ENCODE results near the gene AKNA.

The AKNA gene, protein sequence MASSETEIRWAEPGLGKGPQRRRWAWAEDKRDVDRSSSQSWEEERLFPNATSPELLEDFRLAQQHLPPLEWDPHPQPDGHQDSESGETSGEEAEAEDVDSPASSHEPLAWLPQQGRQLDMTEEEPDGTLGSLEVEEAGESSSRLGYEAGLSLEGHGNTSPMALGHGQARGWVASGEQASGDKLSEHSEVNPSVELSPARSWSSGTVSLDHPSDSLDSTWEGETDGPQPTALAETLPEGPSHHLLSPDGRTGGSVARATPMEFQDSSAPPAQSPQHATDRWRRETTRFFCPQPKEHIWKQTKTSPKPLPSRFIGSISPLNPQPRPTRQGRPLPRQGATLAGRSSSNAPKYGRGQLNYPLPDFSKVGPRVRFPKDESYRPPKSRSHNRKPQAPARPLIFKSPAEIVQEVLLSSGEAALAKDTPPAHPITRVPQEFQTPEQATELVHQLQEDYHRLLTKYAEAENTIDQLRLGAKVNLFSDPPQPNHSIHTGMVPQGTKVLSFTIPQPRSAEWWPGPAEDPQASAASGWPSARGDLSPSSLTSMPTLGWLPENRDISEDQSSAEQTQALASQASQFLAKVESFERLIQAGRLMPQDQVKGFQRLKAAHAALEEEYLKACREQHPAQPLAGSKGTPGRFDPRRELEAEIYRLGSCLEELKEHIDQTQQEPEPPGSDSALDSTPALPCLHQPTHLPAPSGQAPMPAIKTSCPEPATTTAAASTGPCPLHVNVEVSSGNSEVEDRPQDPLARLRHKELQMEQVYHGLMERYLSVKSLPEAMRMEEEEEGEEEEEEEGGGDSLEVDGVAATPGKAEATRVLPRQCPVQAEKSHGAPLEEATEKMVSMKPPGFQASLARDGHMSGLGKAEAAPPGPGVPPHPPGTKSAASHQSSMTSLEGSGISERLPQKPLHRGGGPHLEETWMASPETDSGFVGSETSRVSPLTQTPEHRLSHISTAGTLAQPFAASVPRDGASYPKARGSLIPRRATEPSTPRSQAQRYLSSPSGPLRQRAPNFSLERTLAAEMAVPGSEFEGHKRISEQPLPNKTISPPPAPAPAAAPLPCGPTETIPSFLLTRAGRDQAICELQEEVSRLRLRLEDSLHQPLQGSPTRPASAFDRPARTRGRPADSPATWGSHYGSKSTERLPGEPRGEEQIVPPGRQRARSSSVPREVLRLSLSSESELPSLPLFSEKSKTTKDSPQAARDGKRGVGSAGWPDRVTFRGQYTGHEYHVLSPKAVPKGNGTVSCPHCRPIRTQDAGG (N-terminal part only)

DNA sequence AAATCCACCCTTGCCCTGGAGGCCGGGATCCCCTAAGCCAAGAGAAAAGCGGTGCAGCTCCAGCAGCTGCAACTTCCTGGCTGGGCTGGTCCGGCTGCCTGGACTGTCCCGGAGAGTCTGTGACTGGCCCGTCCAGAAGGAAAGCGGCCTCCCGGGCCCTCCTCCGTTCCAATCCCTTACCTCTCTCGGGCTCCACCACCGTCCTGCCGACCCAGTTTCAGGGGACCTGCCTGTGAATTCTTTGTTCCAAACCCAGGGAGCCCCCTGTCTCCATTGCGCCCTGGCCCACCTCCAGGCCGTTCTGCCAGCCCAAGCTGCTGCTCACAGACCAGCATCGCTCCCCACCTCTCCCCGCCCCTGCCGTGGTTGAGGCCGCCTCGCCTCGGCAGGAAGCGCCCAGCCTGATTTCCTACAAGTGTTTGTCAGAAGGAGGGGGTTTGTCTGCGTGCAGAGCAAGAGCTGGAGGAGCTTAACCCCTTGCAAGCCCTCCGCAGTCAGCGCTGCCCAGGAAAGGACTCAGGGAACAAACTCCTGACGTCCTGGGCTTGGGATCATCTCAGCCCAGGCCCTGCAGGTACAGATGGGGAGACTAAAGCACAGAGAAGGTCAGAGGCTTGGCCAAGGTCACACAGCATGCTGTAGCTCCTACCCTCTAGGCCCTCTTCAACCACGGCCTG lies at the start of gene AKNA:
TSS of gene AKNA (minus strand) at position 303 of the 677 bp plus-strand sequence. CDS start 6,649 bp downstream, outside the sequence.
- FAIRE-seq = no peak

DNA sequence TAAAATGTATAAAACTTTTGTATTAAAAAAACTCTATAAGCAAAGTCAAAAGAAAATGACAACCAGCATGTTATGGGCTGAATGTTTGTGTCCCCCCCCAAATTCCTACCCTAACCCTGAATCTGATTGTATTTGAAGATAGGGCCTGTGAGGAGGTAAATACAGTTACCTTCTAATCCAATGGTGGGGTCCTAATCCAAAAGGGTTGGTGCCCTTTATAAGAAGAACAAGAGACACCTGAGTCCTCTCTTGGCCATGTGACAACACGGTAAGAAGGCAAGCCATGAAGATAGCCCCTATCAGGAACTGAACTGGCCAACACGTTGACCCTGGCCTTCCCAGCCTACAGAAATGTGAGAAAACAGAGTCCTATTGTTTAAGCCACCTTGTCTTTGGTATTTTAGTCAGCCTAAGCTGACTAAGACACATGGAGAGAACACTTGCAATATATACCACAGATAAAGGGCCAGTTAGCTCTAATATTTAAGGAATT lies 49.7 kb upstream of the AKNA start:
- FAIRE-seq = no peak

DNA sequence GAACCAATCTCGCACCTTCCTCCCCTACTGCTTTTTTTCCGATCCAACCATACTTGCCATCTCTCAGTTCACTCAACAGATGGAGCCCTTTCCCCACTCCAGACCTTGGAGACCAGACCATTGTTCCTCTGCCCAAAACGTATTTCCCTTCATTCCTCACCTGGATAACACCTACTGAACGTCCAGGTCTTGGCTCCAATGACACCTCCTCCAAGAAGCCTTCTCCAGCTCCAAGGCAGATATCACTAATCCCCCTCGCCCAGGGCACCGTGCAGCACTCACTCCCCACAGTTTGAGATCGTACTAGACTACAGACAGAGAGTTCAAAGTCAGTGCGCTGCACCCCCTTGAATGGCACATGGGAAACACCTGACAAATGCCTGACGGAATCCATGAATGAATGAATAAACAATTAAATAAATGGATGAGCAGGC lies 47.1 kb upstream of the AKNA start:
- FAIRE-seq = no peak

DNA sequence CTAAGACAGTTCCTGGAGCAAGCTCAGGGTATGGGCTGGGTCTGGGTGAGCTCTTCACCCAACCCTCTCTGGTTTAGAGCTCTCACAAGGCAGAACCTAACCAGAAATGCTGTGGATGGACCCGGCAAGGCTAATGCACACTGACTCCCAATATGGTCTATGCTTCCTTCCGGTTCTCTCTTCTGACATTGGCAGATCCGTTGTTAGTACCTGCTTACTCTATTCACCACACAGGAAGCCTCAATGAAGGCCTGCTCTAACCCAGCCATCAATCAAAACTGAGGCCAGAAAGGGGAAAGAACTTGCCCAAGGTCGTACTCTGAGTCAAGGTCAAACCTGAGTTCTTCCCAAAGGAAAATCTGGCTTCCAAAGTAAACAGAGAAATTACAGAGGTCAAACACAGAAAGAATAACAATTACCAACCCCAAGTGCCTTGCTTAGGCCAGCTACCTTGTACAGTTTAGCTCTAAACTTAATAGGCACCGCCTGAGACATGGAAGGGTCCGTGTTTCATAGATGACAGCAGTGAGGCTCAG lies 46.0 kb upstream of the AKNA start:
- FAIRE-seq = no peak

DNA sequence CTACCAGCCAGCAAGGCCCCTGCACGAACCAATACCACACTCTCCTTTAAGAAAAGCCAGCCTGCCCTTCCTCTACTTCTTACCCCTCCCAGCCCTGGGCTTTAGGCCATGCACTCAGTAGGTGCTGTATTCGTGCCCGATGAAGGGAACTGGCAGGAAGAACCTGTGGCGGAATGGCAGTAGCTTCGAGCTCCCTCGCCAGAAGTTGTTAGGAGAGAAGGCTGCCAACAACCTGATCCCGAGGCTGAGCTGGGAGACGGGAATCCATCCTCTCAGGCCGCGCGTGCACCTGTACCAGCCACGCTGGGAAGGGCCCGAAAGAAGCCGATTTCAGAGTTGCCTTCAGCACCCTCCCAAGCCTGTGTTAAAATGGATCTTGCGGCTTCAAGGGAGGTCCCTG lies 45.3 kb upstream of the AKNA start:
- no peak for FAIRE-seq

DNA sequence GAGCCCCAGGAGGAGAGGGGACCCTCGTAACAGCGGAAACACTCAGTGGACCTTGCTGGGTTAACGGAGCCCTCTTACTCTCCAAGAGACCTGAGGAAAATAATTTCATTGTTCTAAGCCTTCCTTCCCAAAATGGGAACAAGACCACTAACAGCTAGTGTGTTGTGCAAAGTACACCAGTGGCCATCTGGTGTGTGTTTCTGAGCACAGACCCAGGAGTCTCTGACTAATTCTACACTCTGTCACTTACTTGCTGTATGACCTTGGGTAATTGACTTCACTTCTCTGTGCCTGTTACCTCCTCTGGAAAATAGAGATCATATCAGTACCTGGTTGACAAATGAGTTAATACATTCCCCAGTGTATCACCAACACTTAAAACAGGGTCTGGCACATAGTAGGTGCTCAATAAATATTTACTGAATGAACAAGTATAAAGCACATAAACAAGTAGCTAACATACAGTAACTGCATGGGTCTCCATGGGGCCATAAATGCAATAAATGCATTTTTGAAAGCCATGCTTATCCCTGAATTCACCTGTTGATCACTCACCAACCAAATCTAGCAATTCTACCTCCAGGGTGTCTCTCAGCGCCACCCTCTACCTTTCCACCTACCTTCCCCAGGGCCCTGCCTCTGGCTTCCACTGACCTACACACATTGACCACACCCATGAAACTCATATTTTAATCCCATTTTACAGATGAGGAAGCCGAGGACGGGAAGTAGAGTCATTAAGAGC lies 44.7 kb upstream of the AKNA start:
- FAIRE-seq = no peak

DNA sequence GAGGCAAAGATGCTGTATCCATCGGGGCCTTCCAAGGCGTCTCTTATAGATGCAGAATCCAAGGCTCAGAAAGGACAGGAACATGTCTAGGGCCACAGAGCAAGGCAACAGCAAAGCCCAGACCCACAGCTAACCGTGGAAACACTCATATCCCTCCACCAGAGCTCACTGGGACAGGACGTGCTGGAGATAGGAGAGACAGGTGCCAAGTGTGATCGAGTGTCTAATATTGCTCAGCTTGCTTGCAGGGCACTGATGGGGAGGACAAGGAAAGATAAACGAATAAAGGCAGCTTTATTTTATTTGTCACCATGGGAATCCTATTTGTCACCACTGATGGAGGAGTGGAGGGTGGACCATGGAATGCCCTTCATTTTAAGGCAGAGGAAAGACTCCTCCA lies 44.0 kb upstream of the AKNA start:
- FAIRE-seq = no peak

DNA sequence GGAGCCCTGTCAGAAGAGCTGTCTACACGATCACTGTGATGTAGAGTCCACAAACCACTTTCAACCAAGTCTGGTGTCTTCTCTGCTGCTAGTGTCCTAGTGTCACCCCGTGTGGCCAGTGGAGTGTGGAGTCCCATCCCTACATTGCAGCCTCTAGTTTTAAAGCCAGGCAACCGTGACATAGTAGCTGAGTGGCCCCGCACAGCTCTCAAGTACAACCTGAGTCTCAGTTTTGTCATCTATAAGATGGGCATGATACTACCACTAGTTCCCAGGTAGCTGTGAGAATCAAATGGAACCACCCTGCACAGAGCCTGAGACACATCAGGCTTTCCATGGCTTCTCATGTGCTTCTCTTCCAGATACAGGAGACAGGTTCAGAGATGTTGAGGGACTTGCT lies 43.2 kb upstream of the AKNA start:
- no peak for FAIRE-seq

DNA sequence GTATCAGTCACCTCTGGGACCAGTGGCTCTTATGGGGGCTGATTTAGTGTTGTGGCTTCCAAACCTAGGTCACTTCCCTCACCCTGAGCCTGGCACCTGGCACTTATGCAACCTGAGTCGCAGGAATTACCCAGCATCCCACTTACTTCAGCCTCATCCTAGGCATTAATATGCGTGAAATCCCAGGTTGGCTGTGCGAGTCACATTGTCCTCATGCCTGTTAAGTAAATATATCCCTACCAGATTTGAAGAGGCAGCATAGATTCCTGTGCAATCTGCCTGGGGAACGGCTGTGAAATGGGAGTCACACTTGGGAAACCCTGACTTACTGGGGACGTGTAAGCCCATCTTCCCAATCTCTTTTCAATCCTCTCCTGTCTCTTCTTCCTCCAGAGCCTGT lies 42.7 kb upstream of the AKNA start:
- FAIRE-seq = no peak

DNA sequence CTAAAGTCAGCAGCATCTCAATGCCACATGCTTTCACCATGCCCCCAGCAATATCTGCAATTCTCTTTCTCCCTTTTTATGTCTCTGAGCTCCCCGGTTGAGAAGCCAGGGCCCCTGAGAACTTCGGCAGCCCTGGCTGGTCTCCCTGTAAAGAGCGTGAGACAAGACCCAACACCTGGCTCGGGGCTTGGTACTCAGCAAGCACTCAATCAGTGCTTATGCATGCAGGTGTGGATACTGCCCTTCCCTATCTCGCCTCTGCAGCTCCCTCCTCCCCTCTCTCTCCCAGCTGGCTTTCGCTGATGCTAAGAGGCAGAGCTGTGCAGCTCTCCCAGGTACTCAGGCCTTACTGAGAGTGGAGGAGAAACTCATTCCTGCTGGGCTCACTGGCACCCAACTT lies 41.7 kb upstream of the AKNA start:
- FAIRE-seq = no peak

DNA sequence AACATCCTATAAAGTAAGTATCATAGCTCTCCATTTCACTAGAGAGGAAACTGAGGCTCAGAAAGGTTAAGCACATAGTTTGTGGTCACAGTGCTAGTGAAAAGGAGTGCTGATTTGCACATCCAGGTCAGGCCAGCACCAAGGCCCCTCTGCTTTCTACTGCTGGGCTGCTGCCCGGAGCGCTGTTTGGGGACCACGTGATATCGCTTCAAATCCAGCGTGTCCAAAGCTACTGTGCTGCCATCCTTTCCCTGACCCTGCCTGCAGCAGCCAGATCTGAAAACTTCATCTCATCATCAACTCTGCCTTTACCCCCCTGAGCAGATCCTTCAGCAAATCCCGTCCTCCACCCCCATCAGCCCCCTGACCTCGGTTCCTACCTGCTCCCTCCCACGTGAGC lies 40.7 kb upstream of the AKNA start:
- no peak for FAIRE-seq

DNA sequence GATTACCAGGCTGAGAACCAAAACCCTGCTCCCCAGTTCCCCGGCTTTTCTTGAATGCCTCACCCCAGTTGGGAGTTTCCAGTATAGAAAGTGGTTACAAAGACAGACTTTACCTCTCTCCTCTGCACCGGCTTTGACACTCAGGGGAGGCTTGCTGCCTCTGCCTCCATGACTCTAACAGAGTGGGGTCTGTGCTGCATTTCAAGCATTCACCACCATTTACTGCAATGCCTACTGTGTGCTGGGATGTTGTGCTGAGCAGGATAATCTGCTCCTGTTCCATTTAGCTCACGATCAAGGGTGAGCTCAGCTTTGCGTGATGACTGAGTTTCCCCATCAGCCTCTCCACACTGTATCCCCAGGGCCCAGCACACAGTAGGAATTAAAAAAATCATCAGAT lies 39.9 kb upstream of the AKNA start:
- FAIRE-seq = no peak

DNA sequence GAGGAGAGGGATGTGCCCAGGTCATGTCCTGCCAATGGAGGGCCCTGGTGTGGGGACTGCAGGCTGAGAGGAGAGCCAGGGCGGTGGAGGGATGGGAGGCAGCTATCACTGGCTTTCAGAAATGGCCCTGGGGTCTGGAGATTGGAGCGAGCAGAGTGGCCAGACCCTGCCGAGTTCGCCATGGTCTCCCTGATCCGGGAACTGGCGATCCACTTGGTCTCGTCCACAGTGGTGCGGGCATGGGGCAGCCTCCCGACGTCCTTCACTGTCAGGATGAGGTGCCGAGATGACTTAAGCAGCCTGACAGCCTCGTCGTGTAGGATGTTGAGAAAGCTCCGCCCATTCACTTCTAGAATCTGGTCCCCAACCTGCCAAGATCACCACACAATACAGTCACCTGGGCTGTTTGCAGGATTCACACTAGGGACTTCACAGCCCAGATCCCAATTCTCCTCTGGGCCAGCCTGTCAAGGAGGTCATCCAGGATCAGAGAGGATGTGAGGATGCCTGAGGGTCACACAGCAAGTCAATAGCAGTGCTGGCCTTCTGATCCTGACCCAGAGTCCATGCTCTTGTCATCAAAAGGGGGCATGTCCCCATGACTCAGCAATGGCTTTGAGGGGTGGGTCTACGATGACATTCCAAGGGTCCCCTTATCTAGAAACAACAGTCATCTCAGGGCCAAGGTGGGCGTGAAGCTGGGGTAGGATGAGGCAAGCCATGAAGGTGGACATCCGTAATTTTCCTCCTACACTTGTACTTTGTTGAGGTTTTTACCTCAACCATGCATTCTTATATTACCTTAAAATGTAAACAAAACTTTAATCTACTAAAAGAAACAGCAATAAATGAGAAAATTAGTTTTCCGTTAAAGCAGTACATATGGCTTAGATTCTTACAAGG lies 38.5 kb upstream of the AKNA start:
- no peak for FAIRE-seq

DNA sequence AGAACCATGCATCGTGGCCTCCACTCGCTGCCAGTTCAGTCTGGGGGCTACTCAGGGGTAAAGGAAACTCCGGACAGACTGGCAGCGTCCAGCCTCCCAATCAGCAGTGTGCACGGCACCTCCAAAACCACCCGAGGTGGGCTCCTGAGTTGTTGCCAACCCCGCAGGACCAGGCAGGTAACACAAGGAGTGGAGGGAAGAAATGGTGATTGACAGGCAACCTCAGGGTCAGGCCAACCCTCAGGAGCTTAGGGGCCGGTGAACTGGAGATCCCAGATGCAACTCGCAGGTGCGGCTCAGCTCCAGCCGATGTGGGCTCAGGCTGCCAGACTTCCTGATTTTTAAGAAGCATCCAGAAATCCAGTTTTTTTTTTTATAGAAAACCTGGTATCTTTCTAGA lies 37.3 kb upstream of the AKNA start:
- FAIRE-seq = no peak

DNA sequence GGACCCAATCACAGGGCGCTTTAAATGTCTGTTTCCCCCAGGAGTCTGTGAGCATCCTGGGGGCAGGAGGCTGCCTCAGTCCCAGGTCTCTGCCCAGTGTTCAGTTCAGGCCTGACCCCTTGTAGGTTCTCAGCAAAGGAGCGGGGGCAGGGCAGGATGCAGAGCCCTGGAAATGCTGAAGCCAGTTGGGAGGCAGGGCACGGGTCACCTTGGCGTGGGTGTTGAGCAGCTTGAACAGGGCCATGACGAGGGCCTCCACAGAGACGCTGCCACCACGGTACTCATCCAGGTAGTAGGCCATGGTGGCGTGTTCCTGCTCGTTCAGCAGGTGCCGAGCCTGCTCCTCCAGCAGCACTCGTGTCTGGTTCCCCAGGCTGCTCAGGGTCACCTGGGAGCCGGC lies 36.3 kb upstream of the AKNA start:
- no peak for FAIRE-seq

DNA sequence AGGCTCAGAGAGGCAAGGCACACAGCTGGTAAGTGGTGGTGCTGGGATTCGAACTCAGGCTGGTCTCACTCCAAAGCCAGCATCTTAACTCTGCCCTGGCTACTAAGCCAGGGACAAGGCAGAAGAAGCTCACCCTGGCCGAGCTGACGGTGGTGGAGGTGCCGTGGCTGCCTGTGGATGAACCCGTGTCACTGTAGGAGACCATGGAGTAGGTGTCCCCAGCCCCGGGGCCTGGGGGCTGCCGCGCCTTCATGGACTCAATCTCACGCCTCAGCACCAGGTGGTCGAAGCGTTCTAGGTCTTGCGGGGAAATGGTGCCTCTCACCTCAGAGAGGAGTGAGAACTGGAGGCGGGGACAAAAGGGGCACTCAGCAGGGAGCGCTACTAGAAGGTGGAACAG lies 35.4 kb upstream of the AKNA start:
- no peak for FAIRE-seq

DNA sequence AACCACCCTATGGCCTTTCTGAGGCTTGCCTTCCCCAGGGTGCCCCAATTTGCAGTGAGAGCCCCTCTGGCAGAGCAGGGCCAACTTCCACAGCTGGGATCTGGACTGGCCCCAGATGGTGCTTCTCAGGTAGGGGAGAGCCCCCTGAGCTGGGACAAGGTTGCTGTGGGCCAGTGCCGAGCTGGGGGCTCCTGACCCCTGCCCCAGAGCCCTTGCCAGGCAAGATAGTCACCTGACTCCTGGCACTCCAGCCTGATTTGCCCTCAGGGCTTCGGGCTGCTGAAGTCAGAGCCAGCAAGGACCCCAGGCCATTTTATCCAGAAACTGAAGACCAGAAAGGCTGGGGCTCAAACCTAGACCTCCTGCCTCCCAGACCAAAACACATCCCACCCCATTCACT lies 33.4 kb upstream of the AKNA start:
- FAIRE-seq = no peak

DNA sequence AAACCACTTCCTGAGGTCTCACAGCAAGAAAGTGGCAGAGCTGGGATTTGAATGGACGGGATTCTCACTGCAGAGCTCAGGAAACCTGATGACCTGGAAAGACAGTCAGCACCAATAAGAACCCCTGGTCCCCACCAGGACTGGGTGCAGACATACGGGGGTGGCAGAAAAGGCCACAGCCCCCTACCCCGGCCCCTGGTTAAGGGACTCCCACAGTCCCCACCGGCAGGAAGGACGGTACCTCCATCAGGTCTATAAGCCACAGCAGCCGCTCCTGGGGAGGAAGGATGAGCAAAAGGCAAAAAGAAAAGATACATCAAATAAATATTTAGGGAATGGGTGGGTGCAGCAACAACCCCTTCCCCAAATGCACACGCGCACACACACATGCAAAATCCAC lies 32.0 kb upstream of the AKNA start:
- no peak for FAIRE-seq

DNA sequence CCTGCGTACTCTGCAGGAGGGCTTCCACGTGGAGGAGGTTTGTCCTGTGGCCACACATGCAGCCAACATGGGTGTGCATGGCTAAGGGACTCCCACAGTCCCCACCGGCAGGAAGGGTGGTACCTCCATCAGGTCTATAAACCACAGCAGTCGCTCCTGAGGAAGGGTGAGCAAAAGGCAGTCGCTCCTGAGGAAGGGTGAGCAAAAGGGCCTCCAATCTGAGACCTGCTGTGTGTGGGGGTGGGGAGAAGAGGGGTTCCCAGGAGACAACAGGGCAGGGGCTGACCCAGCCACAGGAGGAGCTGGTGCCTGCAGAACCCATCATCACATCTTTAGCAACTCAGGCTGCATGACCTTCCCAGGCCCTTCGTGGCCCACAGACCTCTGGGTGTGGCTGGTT lies 30.3 kb upstream of the AKNA start:
- no peak for FAIRE-seq

DNA sequence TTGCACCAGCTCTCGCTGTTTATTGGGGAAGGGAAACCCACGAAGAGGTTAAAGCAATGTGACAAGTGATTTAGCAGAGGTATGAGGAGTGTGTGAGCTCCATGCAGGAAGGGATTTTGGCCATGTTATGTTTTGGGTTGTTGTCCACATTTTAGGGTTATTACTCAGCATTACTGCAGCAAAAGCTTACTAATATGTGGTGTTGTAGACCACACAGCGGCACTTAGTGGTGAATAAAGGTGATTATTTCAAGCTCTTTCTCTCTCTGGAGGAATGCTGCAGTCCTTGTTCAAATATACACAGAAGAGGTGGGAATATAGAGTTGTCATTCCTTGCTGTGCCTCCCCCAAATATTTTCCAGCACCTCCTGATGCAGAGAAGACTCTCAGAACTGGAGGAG lies 29.7 kb upstream of the AKNA start:
- FAIRE-seq = no peak
